CD4-positive, alpha-beta T cell treated with Interleukin-12 subunit alpha and Interleukin-12 subunit beta, for 1 hour (primary cell): Measurements from ENCODE around the gene MEN1.
"Not testable (repeated sequence)": the region's sequence is repeated elsewhere in the genome, so short reads cannot be mapped to it uniquely, and the experiment has no call there.

Experiments
- DNase-seq: peaks from one replicate; pipeline ENCODE4 v3.0.0-alpha.2; 2020

MEN1 gene

DNA sequence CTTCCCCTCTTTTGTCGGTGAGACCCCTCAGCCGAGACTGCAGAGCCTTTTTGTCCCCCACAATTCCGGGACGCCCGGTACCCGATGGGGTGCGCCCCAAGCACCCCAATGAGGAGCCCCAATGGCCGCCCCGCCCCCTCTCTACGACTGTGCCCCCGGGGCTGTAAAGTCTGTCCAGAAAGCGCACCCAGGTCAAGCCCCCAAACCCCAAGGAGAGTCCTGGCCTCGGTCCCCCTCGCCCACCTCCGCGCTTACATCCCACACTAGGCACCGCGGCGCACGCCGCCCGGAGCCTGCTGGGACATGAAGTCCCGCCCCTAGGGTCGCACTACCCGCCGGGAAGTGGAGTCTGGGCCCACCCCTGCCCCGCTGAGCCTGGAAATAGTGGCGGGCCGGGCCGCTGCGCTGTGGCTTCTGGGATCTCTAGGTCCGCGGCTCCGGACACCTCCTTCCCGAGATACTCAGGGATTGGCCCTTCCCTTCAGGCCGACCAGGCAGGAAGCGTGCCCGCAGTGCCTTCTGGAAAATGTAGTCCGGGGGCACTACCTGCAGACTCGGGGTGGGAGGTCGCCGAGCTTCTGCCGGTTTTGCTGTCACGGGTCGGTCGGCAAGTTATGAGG lies at the start of gene MEN1:
MEN1 (minus strand) TSS at position 281 of the 620 bp plus-strand sequence. CDS start 442 bp downstream, outside the sequence.
- DNase-seq, result peak; percentile 79

- DNase-seq, result peak; percentile 76
Observed at GRCh38 chr11:64859542-64860414, 49.4 kb upstream of the MEN1 start.

DNA sequence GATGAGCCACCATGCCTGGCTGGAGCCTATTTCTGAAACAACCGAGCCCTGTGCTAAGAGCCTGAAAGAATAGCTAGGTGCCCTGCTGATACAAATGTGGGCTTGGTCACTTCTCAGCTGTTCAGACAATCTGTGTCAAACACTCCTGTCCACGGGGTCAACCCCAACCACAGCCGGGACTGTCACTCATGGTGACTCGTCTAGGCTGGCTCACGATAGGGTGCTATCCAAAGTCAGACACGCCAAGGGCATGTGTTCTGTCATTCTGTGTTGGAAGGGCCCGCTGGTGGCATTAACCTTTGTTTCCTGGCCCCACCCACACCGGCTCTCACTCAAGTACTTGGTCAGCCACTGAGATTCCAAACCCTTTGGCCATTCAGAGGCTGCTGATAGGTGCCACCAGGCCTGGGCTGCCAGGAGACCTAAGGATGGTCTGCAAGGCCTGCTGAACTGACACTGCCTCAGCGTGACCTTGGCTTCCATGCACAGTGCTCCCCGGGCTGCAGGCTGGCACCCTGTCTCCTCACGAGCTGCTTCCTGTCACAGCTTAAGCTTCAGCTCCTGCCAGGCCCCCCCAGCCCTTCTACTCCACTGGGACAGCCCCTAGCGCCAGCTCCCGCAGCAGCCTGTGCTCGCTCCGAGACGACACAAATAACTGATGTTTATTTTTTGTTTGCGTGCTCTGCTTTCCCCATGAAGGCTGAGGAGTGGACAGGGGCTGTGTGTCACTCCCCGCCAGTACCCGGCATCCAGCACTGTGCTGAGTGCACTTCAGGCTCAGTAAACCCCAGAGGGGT lies 48.3 kb upstream of the MEN1 start:
- peak; percentile 70 for DNase-seq

GRCh38 chr11:64857485-64857884 lies 47.1 kb upstream of the MEN1 start:
- DNase-seq, result no peak

DNA sequence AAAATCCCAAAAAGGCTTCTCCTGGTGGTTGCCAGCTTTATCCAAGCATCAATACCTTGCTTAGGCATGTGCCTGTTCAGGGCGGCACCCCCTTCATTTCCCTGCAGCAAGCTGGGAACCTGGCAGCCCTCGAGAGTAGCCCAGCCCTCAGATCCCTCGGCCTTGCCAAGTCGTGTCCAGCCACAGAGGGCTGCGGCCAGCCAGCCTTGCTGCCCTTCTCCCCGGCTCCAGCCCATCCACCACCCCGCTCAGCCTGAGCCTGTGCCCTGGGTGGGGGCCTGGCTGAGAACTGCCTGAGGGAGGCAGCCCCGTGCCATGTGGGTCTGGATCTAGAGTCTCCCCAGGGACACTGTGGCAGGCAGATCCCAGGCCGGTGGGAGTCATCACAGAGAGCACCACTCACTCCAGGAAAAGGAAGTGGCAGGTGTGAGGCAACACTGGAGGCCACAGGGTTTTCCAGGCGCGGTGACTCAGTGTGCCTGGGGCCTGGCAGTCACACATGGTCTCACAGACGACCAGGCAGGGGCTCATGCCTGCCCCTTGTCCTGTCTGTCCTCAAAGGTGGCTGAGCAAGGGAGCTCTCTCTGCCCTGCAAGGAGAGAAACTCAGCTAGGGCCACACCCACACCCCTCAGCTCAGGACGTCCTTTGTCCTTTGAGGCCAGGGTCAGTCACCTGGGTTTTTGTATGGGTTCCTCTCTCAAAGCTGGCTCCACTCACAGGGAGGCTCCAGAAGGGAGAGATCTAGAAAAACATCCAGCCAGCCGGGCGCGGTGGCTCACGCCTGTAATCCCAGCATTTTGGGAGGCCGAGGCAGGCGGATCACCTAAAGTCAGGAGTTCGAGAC lies 46.3 kb upstream of the MEN1 start:
- DNase-seq, result no peak

- DNase-seq, result no peak
Observed at GRCh38 chr11:64855596-64856304, 45.4 kb upstream of the MEN1 start.

- peak; percentile 51 for DNase-seq
Observed at GRCh38 chr11:64854534-64855502, 44.5 kb upstream of the MEN1 start.

DNA sequence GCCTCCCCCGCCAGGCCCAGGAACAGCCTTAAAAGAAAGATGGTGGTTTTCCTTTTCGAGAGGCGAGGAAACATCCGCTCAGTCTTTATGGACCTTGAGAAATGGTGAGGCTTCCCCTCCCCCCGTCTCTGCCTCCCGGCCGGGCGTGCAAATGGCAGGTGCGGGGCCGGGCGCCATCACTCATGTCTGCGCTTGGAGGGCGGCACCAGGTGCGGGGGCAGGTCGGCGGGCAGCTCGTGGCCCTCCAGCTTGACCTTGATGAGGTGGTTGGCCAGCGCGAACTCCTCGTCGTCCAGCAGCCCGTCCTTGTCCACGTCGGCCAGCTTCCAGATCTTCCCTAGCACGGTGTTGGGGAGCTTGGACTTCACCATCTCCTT lies 43.8 kb upstream of the MEN1 start:
- no peak for DNase-seq

DNA sequence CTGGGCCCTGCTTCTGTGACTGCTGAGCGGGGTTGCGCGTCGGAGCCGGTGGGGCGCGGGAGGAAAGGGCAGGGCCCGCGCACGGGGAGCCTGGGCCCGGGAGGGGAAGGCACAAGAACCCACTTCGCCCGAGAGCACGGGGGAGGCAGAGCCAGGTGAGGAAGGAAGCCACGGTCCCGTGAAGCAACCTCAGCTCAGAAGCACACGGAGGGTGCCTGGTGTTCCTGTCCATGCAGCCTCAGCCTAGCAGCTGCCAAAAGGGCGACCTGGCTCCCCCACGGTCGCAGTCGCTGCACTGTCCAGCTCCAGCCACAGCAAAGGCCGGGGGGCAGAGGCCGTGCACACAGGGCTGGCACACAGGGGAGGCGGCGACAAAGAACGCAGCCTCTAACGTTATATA lies 43.4 kb upstream of the MEN1 start:
- peak; percentile 59 for DNase-seq

GRCh38 chr11:64852804-64853509 lies 42.6 kb upstream of the MEN1 start:
- peak; percentile 48 for DNase-seq

DNA sequence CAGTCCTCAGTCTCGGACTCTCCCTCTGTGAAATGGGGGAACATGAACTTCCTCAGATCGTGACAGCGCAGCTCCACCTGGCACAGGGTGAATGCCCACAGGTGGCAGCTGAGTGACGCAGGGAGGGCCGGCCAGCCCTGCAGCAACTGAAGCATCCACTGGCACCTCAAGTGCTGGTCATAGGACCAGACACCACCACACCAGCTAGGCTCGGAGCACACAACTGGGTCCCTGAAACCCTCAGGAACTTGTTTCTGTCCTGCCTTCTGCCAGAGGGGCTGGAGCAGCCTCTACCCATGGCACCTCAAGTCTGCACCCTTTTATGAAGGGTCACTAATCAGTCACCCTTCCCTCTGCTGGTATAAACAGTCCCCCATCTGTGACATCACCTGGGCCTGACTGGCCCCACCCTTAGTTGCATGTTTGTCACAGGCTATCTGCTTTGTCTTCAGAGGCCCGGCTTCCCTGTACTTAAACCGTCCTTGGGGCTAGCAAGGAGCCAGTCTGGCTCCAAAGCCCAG lies 41.5 kb upstream of the MEN1 start:
- no peak for DNase-seq

DNA sequence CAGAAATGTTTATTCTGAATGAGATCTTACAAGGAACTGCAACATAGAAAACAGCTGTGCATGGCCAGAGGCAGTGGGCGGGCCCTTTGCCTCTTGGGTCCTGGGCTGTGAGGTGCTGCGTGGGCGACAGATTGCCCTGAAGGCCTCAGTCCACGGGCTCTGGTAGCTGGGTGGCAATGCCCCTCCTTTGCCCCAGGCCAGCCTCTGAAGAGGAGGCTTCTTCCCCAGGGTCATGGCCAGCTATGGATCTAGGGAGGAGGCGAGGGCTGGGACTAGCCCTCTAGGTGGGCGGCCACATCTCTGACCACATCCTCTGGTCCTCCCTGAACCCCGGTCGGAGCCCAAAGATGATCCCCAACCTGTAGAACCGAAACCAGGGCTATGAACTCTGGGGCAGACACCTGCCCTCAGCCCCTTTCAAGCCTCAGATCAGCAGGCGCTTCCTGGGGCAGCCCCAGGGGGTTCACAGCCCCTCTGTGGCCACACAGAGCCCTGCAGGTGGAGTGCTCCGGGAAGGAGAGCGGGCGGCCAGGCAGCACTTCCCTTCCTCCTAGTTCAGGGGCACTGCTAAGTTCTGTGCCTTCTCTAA lies 40.7 kb upstream of the MEN1 start:
- DNase-seq, result peak; percentile 72

GRCh38 chr11:64849598-64850356 lies 39.4 kb upstream of the MEN1 start:
- no peak for DNase-seq

DNA sequence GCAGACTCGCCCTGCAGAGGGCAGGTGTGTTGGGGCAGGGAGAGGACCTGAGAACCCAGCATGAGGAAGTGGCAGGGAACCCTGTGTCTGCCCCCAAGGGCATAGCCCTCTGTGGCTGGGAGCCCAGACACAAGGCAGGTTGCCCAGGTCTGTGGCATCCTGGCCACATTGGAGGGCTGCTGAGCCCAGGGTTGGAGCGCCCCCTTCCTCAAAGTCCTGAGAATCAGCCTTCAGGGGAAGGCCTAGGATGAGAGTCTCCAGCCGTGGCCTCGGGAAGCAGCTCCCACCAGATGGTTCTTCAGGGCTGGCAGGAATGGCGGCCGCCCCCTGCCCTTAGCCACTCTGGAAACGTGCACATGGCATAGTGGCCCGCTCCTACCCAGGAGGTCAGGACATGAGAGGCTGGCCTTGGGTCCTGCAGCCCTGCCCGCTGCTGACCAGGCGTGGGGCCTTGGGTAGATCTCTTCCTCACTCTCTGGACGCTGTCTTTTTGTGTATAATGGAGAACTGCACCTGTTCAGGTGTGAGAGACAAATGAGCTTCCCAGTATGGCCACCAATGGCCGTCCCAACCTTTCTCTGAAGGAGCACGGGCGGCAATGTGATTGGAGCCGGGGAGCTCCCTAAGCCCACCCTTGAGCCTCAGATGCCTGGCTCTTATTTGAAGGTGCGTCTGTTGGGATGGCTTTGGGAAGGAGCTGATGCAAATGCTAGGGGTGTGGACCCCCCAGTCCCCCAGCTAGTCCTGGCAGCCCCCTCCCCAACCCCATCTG lies 38.7 kb upstream of the MEN1 start:
- DNase-seq, result peak; percentile 48

GRCh38 chr11:64848214-64848825 lies 38.0 kb upstream of the MEN1 start:
- no peak for DNase-seq

DNA sequence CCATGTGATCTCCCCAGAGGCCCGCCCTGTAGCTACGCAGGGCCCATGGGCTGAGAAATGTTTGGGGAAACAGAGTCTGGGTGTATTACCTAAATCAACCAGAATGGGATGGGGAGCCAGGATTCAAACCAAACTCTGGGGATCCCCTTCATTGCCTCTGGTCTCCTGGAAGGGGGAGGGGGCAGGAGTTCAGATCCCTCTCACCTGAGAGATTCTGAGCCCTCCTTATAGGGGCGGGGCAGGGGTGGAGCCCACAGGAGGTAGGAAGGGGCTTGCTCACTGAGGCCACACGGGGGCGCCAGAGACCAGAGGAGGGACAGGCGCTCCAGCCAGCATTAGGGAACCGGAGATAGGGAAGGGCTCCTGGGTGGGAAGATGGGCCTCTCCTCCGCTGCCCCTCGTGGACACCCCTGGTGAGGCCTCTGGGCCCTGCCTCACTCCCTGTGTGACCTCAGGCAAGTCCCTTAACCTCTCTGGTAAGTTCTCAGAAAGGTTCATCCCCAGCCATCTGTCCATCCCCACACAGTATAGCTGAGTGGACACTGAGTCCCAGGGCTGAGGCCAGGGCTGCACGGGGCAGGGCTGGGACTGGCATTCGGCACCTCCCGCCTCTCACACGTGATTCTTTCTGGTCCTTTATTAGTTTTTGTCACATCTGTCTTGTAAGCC lies 36.8 kb upstream of the MEN1 start:
- DNase-seq, result peak; percentile 91

GRCh38 chr11:64845776-64846129 lies 35.4 kb upstream of the MEN1 start:
- DNase-seq, result not testable (repeated sequence)
